NCI-H748 (cell line): ENCODE measurements around the gene AQP7.
"Not testable (repeated sequence)": the region's sequence is repeated elsewhere in the genome, so short reads cannot be mapped to it uniquely, and the experiment has no call there.

Source experiments
- DNase-seq: peaks from one replicate; lab custom pipeline; 2025; ENCODE audit not compliant: unreplicated experiment; lab: John Stamatoyannopoulos, UW

The AQP7 gene

GRCh38 chr9:33402371-33402770 is at the start of gene AQP7:
AQP7 (minus strand) TSS chr9:33402568; CDS start chr9:33401262, 1,306 bp downstream.
- not testable (repeated sequence) for DNase-seq

GRCh38 chr9:33450621-33451146 is 48.3 kb upstream of the AQP7 start:
- DNase-seq: no peak

- no peak for DNase-seq
Measured at GRCh38 chr9:33449715-33450114, 47.3 kb upstream of the AQP7 start.

DNA sequence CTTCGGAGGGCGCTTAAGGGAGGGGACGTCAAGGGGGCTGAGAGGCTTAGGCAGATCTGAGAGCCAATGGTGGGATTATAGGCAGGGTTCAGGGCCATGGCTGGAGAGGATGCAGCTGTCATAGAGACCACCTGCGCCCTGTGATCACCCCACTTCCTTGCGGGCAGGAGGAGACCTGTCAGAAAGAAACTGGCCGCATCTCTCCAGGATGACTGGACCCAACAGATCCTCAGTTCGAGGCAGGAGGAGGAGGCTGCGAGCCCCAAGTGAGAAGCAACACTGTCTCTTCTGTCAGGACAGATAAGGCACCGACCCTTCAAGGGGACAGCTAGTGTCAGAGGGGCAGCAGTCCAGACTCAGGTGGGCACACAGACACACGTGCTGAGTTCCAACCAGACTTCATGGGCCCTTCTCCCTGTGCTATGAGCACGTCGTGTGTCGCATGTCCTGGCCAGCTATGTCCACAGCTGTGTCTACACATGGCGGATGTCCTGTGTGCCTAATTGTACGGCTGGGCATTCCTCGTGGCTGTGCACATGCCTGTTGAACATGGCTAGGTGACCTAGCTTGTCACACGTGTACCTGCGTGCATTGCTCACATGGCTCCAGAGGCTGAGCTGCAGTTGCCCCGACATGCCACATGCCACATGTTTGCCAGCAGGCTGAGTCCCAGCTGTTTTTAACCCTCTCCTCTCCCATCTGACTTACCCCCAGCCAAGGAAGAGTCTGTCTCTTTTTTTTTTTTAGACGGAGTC is 45.6 kb upstream of the AQP7 start:
- DNase-seq: peak; percentile 28

GRCh38 chr9:33446946-33447798 is 44.8 kb upstream of the AQP7 start, which contains the start of gene AQP3:
AQP3 (minus strand) TSS chr9:33447593; CDS start chr9:33447530, 63 bp downstream.
- DNase-seq: peak; percentile 75

DNA sequence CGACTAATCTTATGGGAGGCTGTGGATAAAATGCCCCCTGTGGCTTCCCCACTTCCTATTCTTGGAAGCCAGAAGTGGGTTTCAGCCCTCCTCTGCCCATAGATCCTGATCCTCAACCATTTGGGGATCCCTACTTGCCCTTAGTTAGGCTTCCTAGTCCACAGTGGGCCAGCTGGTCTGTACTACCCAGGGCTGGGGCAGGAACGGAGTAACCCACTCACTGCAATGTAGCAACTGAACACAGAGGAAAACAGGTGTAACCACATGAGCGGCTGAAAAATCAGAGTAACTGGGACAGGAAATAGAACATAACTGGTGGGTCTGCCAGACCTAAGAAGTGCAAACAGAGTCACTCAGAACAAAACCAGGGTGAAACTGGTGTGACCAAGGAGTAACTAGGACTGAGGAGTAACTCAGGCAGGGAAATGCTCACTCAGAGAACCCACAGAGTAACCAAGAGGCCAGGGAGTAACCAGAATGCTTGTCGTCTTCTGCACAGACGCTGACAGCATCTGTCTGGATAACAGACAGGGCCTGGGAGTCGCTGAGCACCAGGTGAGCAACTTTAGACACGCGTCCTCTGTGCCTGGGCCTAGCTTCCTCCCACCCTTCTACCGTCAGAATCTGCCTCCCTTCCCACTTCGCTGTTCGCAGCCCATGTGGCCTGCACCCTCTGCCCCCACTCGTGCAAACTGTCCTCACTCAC is 44.0 kb upstream of the AQP7 start:
- DNase-seq: no peak

DNA sequence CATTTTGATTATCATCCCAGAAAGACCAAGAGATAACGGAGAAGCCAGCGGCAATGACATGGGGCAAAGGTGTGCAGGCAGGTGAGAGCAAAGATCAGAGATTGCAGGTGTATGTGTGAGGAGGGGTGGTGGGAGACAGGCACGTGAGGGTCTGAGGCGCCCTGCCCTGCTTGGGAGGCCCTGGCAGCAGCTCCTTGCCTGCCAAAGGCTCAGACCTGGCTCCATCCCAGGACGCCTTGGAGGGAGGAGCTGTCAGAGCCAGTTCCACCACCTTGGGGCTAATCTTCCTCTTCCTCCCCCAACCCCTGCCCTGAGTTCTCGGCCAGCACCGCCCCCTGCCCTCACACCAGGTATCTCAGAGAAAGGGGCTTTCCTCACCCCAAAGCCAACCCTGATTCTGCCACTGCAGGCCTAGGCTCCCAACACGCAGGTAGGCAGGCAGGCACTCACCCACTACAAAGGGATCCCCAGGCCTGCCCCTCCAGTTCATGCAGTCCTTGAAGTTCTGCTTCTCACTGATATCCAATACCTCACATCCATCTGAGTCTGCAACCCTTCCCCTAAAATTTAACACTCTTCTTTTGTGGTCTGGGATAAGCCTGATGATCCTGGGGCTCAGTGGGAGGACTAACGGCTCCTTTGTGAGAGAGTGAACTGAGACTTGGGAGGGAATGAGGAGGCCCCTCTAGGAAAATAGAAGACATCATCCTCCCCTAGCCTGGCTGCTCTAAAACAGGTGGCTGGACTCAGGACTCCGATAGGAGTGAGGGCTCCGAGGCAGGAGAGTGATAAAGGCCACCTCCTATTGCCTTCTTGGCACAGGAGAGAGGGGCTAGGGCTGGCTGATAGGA is 43.2 kb upstream of the AQP7 start:
- DNase-seq: no peak

DNA sequence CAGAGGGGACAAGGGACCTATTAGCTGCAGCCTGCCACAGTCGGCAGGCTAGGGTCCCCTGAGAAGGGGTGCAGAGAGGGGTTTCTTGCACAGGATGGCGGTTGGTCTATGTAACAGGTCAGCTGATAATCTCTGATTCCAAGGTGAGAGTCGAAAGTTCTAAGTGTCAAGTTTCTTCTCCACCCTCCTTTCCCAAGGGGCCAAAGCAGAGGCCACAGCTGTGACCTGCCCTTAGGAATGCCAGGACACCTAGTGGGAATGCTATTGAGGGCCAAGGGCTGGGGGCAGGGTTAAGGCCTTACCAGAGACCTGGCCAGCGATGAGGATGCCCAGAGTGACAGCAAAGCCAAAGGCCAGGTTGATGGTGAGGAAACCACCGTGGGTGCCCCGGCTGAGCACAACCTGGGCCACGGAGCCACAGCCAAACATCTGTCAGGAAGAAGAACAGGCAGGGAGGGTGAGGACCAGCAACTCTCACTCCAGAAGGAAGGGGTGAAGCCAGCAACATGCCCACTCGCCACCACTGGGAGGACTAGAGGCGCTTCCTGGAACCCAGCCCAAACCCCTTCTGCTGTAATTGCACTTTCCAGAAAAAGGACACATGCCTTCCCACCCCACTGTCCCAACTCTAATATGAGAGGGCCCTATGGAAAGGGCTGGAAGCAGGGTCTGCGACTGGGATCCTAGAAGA is 41.2 kb upstream of the AQP7 start:
- no peak for DNase-seq

- no peak for DNase-seq
Measured at GRCh38 chr9:33443047-33443446, 40.7 kb upstream of the AQP7 start.

GRCh38 chr9:33442125-33442524 is 39.8 kb upstream of the AQP7 start:
- no peak for DNase-seq

DNA sequence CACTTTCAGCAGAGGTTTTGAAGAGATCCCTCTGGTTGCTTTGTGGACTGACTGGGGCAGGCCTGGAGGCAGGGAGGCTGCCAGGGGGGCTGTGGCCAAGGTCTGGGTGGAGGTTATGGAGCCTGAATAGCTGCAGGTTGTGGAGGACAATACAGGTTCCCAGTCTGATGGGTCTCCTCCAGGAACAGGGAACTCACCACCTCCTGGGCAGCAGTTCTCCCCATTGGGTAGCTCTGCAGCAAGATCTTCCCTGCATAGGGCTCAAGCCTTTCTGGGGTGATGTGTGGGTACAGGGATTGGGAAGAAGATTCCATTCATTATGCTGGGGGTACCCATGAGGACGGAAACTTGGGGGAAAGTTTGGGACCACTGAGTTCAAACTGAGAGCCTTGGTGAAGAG is 38.2 kb upstream of the AQP7 start:
- DNase-seq: no peak

DNA sequence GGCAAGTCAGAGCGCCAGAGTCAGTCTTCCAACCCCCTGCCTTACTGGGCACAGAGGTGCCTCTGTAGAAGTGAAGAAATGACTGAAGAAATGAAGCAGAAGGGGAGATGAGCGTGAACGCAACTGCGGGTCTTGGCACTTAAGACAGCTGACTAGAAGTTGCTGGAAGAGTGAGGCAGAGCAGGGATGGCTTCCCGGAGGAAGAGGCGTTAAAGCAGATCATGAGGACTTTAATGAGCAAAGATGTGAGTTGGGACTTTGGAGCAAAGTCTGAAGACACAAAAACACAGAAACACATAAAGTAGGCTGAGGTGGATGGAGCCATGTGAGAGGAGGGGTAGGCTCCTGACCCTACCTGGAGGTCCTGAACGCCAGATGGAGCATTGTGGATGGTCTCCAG is 37.8 kb upstream of the AQP7 start:
- DNase-seq: no peak

DNA sequence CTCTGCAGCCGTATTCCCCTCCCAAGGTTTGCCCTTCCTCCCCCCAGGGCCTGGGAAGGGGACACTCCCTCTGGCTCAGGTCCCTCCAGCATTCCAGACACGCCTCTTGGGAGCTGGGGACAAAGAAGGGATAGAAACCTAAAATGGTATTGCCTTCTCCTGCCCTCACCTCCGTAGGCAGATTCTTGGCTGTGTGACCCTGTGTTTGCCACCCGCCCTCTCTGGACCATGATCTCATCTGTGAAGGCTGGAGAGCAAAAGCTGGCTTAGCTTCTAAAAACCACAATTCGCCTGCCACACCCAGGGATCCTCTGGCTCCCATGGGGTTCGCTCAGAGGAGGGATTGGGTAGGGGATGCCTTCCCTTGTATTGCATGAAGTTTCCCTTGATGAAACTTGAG is 37.4 kb upstream of the AQP7 start:
- DNase-seq: no peak

- no peak for DNase-seq
Measured at GRCh38 chr9:33438926-33439680, 36.7 kb upstream of the AQP7 start.

DNA sequence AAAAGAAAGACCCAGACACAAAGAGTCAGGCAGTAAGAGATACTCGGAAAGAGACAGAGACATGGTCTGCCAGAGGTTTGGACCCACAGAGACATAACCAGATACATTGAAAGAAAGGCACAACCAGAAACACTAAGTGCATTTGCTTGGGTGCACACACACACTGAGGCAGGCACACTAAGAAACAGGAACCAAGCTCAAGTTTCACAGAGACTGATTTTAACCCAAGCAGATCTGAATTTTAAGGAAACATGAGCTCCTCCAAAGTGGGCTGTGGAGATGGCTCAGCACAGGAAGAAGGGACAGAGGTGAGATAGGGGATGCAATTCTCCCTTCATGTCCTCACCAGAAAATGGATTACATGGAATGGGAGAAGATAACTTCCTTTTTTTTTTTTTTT is 35.5 kb upstream of the AQP7 start:
- DNase-seq: no peak

DNA sequence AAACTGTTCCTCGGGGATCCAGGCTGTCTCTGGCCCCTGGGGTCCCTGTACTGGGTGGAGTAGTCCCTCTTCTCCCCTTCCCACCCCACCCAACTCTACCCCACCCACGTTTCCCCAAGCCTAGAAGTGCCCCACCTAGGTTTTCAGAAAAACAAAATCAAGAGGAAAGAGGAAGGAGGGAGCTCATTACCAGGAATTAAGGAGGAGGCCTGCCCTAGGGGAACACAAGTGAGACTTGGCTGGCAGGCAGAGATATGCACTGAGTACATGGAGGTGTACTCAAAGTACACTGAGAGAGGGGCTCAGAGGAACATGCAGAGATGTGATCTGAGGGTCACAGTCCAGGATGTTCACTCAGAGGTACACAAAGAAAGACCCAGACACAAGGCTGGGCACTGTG is 34.8 kb upstream of the AQP7 start:
- no peak for DNase-seq

- no peak for DNase-seq
Measured at GRCh38 chr9:33436445-33436844, 34.1 kb upstream of the AQP7 start.

DNA sequence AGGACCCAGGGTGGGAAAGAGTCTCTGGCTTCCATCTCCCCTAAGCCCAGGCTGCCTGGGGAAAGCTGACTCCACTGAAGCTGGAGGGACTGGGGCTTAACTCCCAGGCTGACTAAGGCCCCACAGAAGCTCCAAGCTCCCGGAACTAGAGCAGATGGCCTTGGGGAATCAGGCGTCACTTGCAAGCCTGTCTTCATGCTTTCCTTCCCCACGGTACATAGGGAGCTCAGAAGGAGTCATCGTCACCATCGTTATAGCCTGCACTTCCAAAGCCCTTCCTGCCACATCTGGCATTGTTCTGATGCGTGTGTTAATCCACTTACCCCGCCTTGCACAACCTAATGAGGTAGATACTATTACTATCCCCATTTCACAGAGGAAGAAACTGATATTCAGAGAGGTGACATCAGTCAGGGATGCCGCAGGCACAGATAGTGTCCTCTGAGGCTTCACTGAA is 33.5 kb upstream of the AQP7 start:
- no peak for DNase-seq
